ENCODE data around the gene TBC1D3D.
"Not testable (repeated sequence)": the region's sequence is repeated elsewhere in the genome, so short reads cannot be mapped to it uniquely, and the experiment has no call there.

The TBC1D3D gene

DNA sequence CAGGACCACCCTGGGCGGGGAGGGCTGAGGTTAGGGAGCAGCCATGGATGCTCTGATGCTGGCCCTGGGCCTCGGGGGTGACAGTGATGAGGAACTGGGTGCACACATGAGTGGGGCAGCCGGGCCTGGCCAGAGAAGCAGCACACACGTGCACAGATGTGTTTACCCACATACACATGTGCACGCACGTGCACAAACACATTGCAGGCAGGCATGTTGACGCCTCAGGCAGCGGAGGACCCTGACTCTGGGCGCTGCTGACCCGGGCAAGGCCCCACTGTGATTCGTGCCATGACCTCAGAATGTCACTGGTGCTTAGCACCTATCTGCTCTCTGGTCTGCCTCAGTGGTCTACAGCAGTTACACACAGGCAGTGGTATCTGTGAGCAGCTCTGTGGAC is at the start of gene TBC1D3D:
TSS of gene TBC1D3D (plus strand) at position 301 of the 400 bp plus-strand sequence. CDS start 1,585 bp downstream, outside the sequence.
- not testable (repeated sequence) for H2AFZ ChIP-seq (ENCODE audit: low read depth); H3K79me2 ChIP-seq (ENCODE audit: insufficient read depth, low read depth); H3K4me3 ChIP-seq (IDR thresholded peaks at IDR 0.05; ENCODE audit: insufficient read depth, low read depth, low read length); H3K36me3 ChIP-seq (ENCODE audit: insufficient read depth); H3K4me1 ChIP-seq (ENCODE audit: low read depth, poor library complexity, severe bottlenecking); H3K27ac ChIP-seq; H4K20me1 ChIP-seq (ENCODE audit: insufficient read depth); H3K9ac ChIP-seq; H3K4me2 ChIP-seq; H3K27me3 ChIP-seq (ENCODE audit: insufficient read depth, low read depth)

- not testable (repeated sequence) for H3K27ac ChIP-seq; H3K4me2 ChIP-seq; H2AFZ ChIP-seq (ENCODE audit: low read depth); H4K20me1 ChIP-seq (ENCODE audit: insufficient read depth); H3K9ac ChIP-seq; H3K36me3 ChIP-seq (ENCODE audit: insufficient read depth); H3K79me2 ChIP-seq (ENCODE audit: insufficient read depth, low read depth); H3K4me1 ChIP-seq (ENCODE audit: low read depth, poor library complexity, severe bottlenecking); H3K4me3 ChIP-seq (IDR thresholded peaks at IDR 0.05; ENCODE audit: insufficient read depth, low read depth, low read length); H3K27me3 ChIP-seq (ENCODE audit: insufficient read depth, low read depth)
These were observed 14.8 kb upstream of the TBC1D3D start, which contains the start of gene TBC1D3L for GRCh38 chr17:37988960-37989359. TBC1D3L (minus strand) TSS chr17:37989060; CDS start chr17:37987520, 1,540 bp downstream.
